ENCODE measurements around the gene C2CD3. TPM values are rescaled to one million over a fixed set of nuclear protein-coding genes. Genes with fewer than 3 reads are reported as not detected.

Gene C2CD3
- total RNA-seq, 1 donor from 2014 or later = 12.2 TPM

- no peak for TF ChIP-seq CTCF (IDR thresholded peaks at IDR 0.05; ENCODE audit: insufficient read depth, low read length, poor library complexity, severe bottlenecking)
- H3K27me3 ChIP-seq (ENCODE audit: control insufficient read depth, insufficient read depth, low read length) = no peaks in the 10 kb centered on the region
- peaks cover 3% of the 10 kb centered on the region for H3K36me3 ChIP-seq (ENCODE audit: control insufficient read depth, insufficient read depth, low read length)
- no peak for DNase-seq (ENCODE audit: low read depth)
- H3K4me3 ChIP-seq (ENCODE audit: low read depth, low read length) = no peak overlapping the region
These were observed 120.3 kb downstream of the C2CD3 start for GRCh38 chr11:74050465-74050864.

- Histone ChIP-seq H3K4me3 (ENCODE audit: low read depth, low read length) (no peak overlapping the region), H3K36me3 (ENCODE audit: control insufficient read depth, insufficient read depth, low read length) (peaks cover 3% of the 10 kb centered on the region), H3K27me3 (ENCODE audit: control insufficient read depth, insufficient read depth, low read length) (no peaks in the 10 kb centered on the region)
- DNase-seq (ENCODE audit: low read depth) = no peak
- TF ChIP-seq CTCF (IDR thresholded peaks at IDR 0.05; ENCODE audit: insufficient read depth, low read length, poor library complexity, severe bottlenecking) = no peak
These were observed 121.8 kb downstream of the C2CD3 start for GRCh38 chr11:74048993-74049392.

GRCh38 chr11:74044538-74044937 lies 126.3 kb downstream of the C2CD3 start:
- H3K4me3 ChIP-seq (ENCODE audit: low read depth, low read length) = no peak overlapping the region
- TF ChIP-seq CTCF (IDR thresholded peaks at IDR 0.05; ENCODE audit: insufficient read depth, low read length, poor library complexity, severe bottlenecking) = no peak
- no peak for DNase-seq (ENCODE audit: low read depth)
- H3K36me3 ChIP-seq (ENCODE audit: control insufficient read depth, insufficient read depth, low read length) = peaks cover 3% of the 10 kb centered on the region
- H3K27me3 ChIP-seq (ENCODE audit: control insufficient read depth, insufficient read depth, low read length) = no peaks in the 10 kb centered on the region

- no peak for TF ChIP-seq CTCF (IDR thresholded peaks at IDR 0.05; ENCODE audit: insufficient read depth, low read length, poor library complexity, severe bottlenecking)
- H3K4me3 ChIP-seq (ENCODE audit: low read depth, low read length) = no peak overlapping the region
- no peak for DNase-seq (ENCODE audit: low read depth)
- H3K36me3 ChIP-seq (ENCODE audit: control insufficient read depth, insufficient read depth, low read length) = peaks cover 3% of the 10 kb centered on the region
- no peaks in the 10 kb centered on the region for H3K27me3 ChIP-seq (ENCODE audit: control insufficient read depth, insufficient read depth, low read length)
These were observed 127.4 kb downstream of the C2CD3 start for GRCh38 chr11:74043450-74043849.

- DNase-seq (ENCODE audit: low read depth) = peak; percentile 82
- Histone ChIP-seq H3K4me3 (ENCODE audit: low read depth, low read length) (no peak overlapping the region), H3K27me3 (ENCODE audit: control insufficient read depth, insufficient read depth, low read length) (no peaks in the 10 kb centered on the region), H3K36me3 (ENCODE audit: control insufficient read depth, insufficient read depth, low read length) (peaks cover 2% of the 10 kb centered on the region)
- TF ChIP-seq CTCF (IDR thresholded peaks at IDR 0.05; ENCODE audit: insufficient read depth, low read length, poor library complexity, severe bottlenecking) = no peak
These were observed 133.5 kb downstream of the C2CD3 start for GRCh38 chr11:74037309-74037708.

- H3K27me3 ChIP-seq (ENCODE audit: control insufficient read depth, insufficient read depth, low read length) = no peaks in the 10 kb centered on the region
- DNase-seq (ENCODE audit: low read depth) = no peak
- no peak for TF ChIP-seq CTCF (IDR thresholded peaks at IDR 0.05; ENCODE audit: insufficient read depth, low read length, poor library complexity, severe bottlenecking)
- no peak overlapping the region for H3K4me3 ChIP-seq (ENCODE audit: low read depth, low read length)
- peaks cover 2% of the 10 kb centered on the region for H3K36me3 ChIP-seq (ENCODE audit: control insufficient read depth, insufficient read depth, low read length)
These were observed 135.5 kb downstream of the C2CD3 start for GRCh38 chr11:74035264-74035663.
